ENCODE results near the gene PRSS1. TPM values are rescaled to one million over a fixed set of nuclear protein-coding genes. Genes with fewer than 3 reads are reported as not detected.
"Not testable (repeated sequence)": the region's sequence is repeated elsewhere in the genome, so short reads cannot be mapped to it uniquely, and the experiment has no call there.

PRSS1 gene
- total RNA-seq, 4 donors from 2014 or later = 0.94 TPM; not detected in 3

- no peaks in the 10 kb centered on the region for H3K36me3 ChIP-seq
- no peak for ATAC-seq
- H3K27me3 ChIP-seq = no peaks in the 10 kb centered on the region
- no peaks in the 10 kb centered on the region for H3K4me1 ChIP-seq
- H3K27ac ChIP-seq = no peak overlapping the region
- no peaks in the 10 kb centered on the region for H3K9me3 ChIP-seq
- no peak overlapping the region for H3K4me3 ChIP-seq
- TF ChIP-seq POLR2AphosphoS5 (IDR thresholded peaks at IDR 0.05) = no peak
- no peak for TF ChIP-seq POLR2A (IDR thresholded peaks at IDR 0.05)
- no peak for TF ChIP-seq CTCF (IDR thresholded peaks at IDR 0.05)
- no peak for TF ChIP-seq EP300 (IDR thresholded peaks at IDR 0.05)
- WGBS, 2 donors (ENCODE audit: low coverage in 1 of 2) = 57 to 80% methylated on average over 6 to 8 of the region's 8 CpGs
These were observed 4.1 kb downstream of the PRSS1 start for GRCh38 chr7:142753366-142753765.

GRCh38 chr7:142753925-142754491 is 4.7 kb downstream of the PRSS1 start:
- ATAC-seq, H3K9me3 ChIP-seq, H3K27me3 ChIP-seq, H3K27ac ChIP-seq, H3K4me3 ChIP-seq, H3K36me3 ChIP-seq, H3K4me1 ChIP-seq: not testable (repeated sequence)
- 33 to 49% methylated on average over 1 to 5 of the region's 5 CpGs for WGBS, 2 donors (ENCODE audit: low coverage in 1 of 2)

GRCh38 chr7:142754681-142755575 is 5.7 kb downstream of the PRSS1 start:
- TF ChIP-seq POLR2A (IDR thresholded peaks at IDR 0.05) (no peak), EP300 (IDR thresholded peaks at IDR 0.05) (no peak), CTCF (IDR thresholded peaks at IDR 0.05) (no peak), POLR2AphosphoS5 (IDR thresholded peaks at IDR 0.05) (no peak)
- Histone ChIP-seq H3K27ac (no peak overlapping the region), H3K9me3 (no peaks in the 10 kb centered on the region), H3K36me3 (no peaks in the 10 kb centered on the region), H3K27me3 (no peaks in the 10 kb centered on the region), H3K4me1 (no peaks in the 10 kb centered on the region), H3K4me3 (no peak overlapping the region)
- no peak for ATAC-seq
- 61 to 79% methylated on average over 6 to 7 of the region's 10 CpGs for WGBS, 2 donors (ENCODE audit: low coverage in 1 of 2)

- not testable (repeated sequence) for H3K4me3 ChIP-seq, H3K4me1 ChIP-seq, H3K27ac ChIP-seq, H3K9me3 ChIP-seq, H3K36me3 ChIP-seq, ATAC-seq, H3K27me3 ChIP-seq
- WGBS, 2 donors (ENCODE audit: low coverage in 1 of 2) = 61 to 62% methylated on average over 3 of the region's 3 CpGs
These were observed 9.0 kb downstream of the PRSS1 start for GRCh38 chr7:142758312-142758711.

GRCh38 chr7:142759433-142759832 is 10.2 kb downstream of the PRSS1 start:
- WGBS, 2 donors (ENCODE audit: low coverage in 1 of 2) = 100% methylated on average over 1 of the region's 1 CpG; no CpG with 5 or more reads in 1 of the 2 donors
- ATAC-seq = no peak
- Histone ChIP-seq H3K27me3 (no peaks in the 10 kb centered on the region), H3K4me1 (no peaks in the 10 kb centered on the region), H3K4me3 (no peak overlapping the region), H3K27ac (no peak overlapping the region), H3K36me3 (no peaks in the 10 kb centered on the region), H3K9me3 (no peaks in the 10 kb centered on the region)
- no peak for TF ChIP-seq POLR2A (IDR thresholded peaks at IDR 0.05)
- TF ChIP-seq EP300 (IDR thresholded peaks at IDR 0.05) = no peak
- TF ChIP-seq CTCF (IDR thresholded peaks at IDR 0.05) = no peak
- no peak for TF ChIP-seq POLR2AphosphoS5 (IDR thresholded peaks at IDR 0.05)

Measured in gastroesophageal sphincter (tissue), 4 donors.